SK-N-SH (cell line): ENCODE results near the gene TIGIT. TPM values are rescaled to one million over a fixed set of nuclear protein-coding genes. Genes with fewer than 3 reads are reported as not detected.

Experiments
- CTCF ChIA-PET: fragments of 300-600, 350-600 bp; formaldehyde crosslinking; extraction: SDS; loops from one replicate; lab custom pipeline; 2021; lab: Yijun Ruan, JAX
- POLR2A ChIA-PET: fragments of 350-600 bp; sonication (Branson Sonifier 250); formaldehyde crosslinking; extraction: SDS; loops from one replicate; lab custom pipeline; 2020; ENCODE audit warnings: antibody characterized with exemption, inconsistent platforms; lab: Yijun Ruan, JAX
- DNase-seq: peaks from one replicate; pipeline ENCODE4 v3.0.0; 2012
- H2AFZ ChIP-seq: fragments of 200-600 bp; sonication (generic); 2 replicates; pipeline ENCODE4 v1.8.1; 2016; ENCODE audit warnings: antibody characterized with exemption, mild to moderate bottlenecking, low read depth
- H3F3A ChIP-seq: fragments of 200-600 bp; sonication (generic); replicated peaks from 2 replicates; pipeline ENCODE3; 2016; ENCODE audit warnings: antibody characterized with exemption, mild to moderate bottlenecking; ENCODE audit not compliant: insufficient read depth
- H3K27ac ChIP-seq, 2 experiments: fragments of 200-500 bp in 1 of 2; fragments of 200-600 bp in 1 of 2; sonication (Bioruptor generic) in 1 of 2; sonication (generic), shearing (Covaris generic) in 1 of 2; 2 replicates each; pipeline versions ENCODE4 v1.5.1 to v1.6.1; 2014 to 2016; ENCODE audit warnings: low read depth in 2 of 2, inconsistent platforms in 1 of 2, low read length in 1 of 2, mild to moderate bottlenecking in 1 of 2, mixed read lengths in 1 of 2
- H3K27me3 ChIP-seq: fragments of 200-600 bp; sonication (generic), shearing (Covaris generic); 2 replicates; pipeline ENCODE4 v1.6.1; 2016; ENCODE audit warnings: mixed run types; ENCODE audit not compliant: insufficient read depth
- H3K36me3 ChIP-seq, 2 experiments: fragments of 200-500 bp in 1 of 2; fragments of 200-600 bp in 1 of 2; sonication (Bioruptor generic) in 1 of 2; sonication (generic) in 1 of 2; replicated peaks in 1 of 2; 2 replicates each; pipeline versions ENCODE3 to v1.5.1; 2014 to 2016; ENCODE audit warnings: low read length in 1 of 2, mild to moderate bottlenecking in 1 of 2; ENCODE audit not compliant: insufficient read depth in 2 of 2, control insufficient read depth in 1 of 2
- H3K4me1 ChIP-seq, 2 experiments: fragments of 200-500 bp in 1 of 2; fragments of 200-600 bp in 1 of 2; sonication (Bioruptor generic) in 1 of 2; sonication (generic), shearing (Covaris generic) in 1 of 2; 2 replicates each; pipeline versions ENCODE4 v1.5.1 to v1.6.1; 2014 to 2016; ENCODE audit warnings: low read depth in 1 of 2, low read length in 1 of 2, mixed run types in 1 of 2; ENCODE audit not compliant: insufficient read depth in 2 of 2, control insufficient read depth in 1 of 2
- H3K4me2 ChIP-seq: fragments of 200-600 bp; sonication (generic), shearing (Covaris generic); 2 replicates; pipeline ENCODE4 v1.6.1; 2017; ENCODE audit warnings: mixed run types
- H3K4me3 ChIP-seq, 2 experiments: fragments of 200-500 bp in 1 of 2; fragments of 200-600 bp in 1 of 2; sonication (Bioruptor generic) in 1 of 2; sonication (generic), shearing (Covaris generic) in 1 of 2; 2 replicates each; pipeline versions ENCODE4 v1.5.1 to v1.8.1; 2014 to 2016; ENCODE audit warnings: low read depth in 2 of 2, inconsistent platforms in 1 of 2, low read length in 1 of 2, mild to moderate bottlenecking in 1 of 2, mixed read lengths in 1 of 2, moderate library complexity in 1 of 2
- H3K79me2 ChIP-seq: fragments of 200-600 bp; sonication (generic); 2 replicates; pipeline ENCODE4 v1.8.1; 2017; ENCODE audit warnings: mild to moderate bottlenecking; ENCODE audit not compliant: insufficient read depth
- H3K9ac ChIP-seq: fragments of 200-600 bp; sonication (generic); 2 replicates; pipeline ENCODE4 v1.6.1; 2017; ENCODE audit warnings: mixed run types
- H3K9me2 ChIP-seq: fragments of 200-600 bp; sonication (generic); 2 replicates; pipeline ENCODE4 v1.6.1; 2017; ENCODE audit warnings: mixed run types
- H3K9me3 ChIP-seq: fragments of 200-600 bp; sonication (generic); 2 replicates; pipeline ENCODE4 v1.6.1; 2017; ENCODE audit warnings: mixed run types, mild to moderate bottlenecking, moderate library complexity
- H4K20me1 ChIP-seq: fragments of 200-600 bp; sonication (generic); 2 replicates; pipeline ENCODE4 v1.6.1; 2017; ENCODE audit warnings: mild to moderate bottlenecking, mixed run types; ENCODE audit not compliant: insufficient read depth
- CHD2 ChIP-seq: fragments of 150-350 bp; IDR thresholded peaks from 2 replicates; pipeline ENCODE4 v1.6.1; 2018; ENCODE audit warnings: low read length; ENCODE audit not compliant: partially characterized antibody
- EP300 ChIP-seq, 2 experiments: IDR thresholded peaks; 2 replicates each; pipeline versions ENCODE4 v1.4.0 to v1.6.1; 2012; ENCODE audit warnings: borderline replicate concordance in 1 of 2, low read depth in 1 of 2, low read length in 1 of 2
- FOSL2 ChIP-seq: IDR thresholded peaks from 2 replicates; pipeline ENCODE4 v1.4.0; 2012; ENCODE audit warnings: low read depth, mild to moderate bottlenecking, moderate library complexity, borderline replicate concordance
- FOXJ3 ChIP-seq: sonication (generic); formaldehyde crosslinking; IDR thresholded peaks from 2 replicates; pipeline ENCODE4 v1.5.1; 2020; ENCODE audit warnings: mild to moderate bottlenecking, missing genetic modification reagents
- FOXM1 ChIP-seq: IDR thresholded peaks from 2 replicates; pipeline ENCODE4 v1.4.0; 2012; ENCODE audit warnings: low read depth, mild to moderate bottlenecking
- GABPA ChIP-seq: IDR thresholded peaks from 2 replicates; pipeline ENCODE4 v1.4.0; 2012; ENCODE audit warnings: low read depth, mild to moderate bottlenecking
- JUND ChIP-seq: IDR thresholded peaks from 2 replicates; pipeline ENCODE4 v1.4.0; 2012
- MEF2A ChIP-seq: IDR thresholded peaks from 2 replicates; pipeline ENCODE4 v1.4.0; 2012; ENCODE audit warnings: low read depth, borderline replicate concordance
- MXI1 ChIP-seq: IDR thresholded peaks from 2 replicates; pipeline ENCODE4 v1.6.1; 2012; ENCODE audit warnings: mild to moderate bottlenecking, low read depth, low read length, improper control_type of control experiment
- NRF1 ChIP-seq: IDR thresholded peaks from 2 replicates; pipeline ENCODE4 v1.6.1; 2012; ENCODE audit warnings: low read depth, mild to moderate bottlenecking, low read length
- POLR2AphosphoS5 ChIP-seq: IDR thresholded peaks from 2 replicates; pipeline ENCODE4 v1.6.1; 2012; ENCODE audit warnings: low read depth, low read length
- RAD21 ChIP-seq: IDR thresholded peaks from 2 replicates; pipeline ENCODE4 v1.6.1; 2012; ENCODE audit warnings: mild to moderate bottlenecking, low read length
- RCOR1 ChIP-seq: fragments of 150-350 bp; IDR thresholded peaks from 2 replicates; pipeline ENCODE4 v1.6.1; 2017; ENCODE audit warnings: antibody characterized with exemption, low read length
- RFX5 ChIP-seq: IDR thresholded peaks from 2 replicates; pipeline ENCODE4 v1.6.1; 2012; ENCODE audit warnings: mild to moderate bottlenecking, improper control_type of control experiment, low read length
- RXRA ChIP-seq: IDR thresholded peaks from 2 replicates; pipeline ENCODE4 v1.4.0; 2012; ENCODE audit warnings: low read depth, mild to moderate bottlenecking, borderline replicate concordance
- SMC3 ChIP-seq: IDR thresholded peaks from 2 replicates; pipeline ENCODE4 v1.6.1; 2012; ENCODE audit warnings: low read depth, low read length, improper control_type of control experiment
- TAF1 ChIP-seq: IDR thresholded peaks from 2 replicates; pipeline ENCODE4 v1.6.1; 2012; ENCODE audit warnings: low read depth, mild to moderate bottlenecking, low read length, moderate library complexity, borderline replicate concordance
- WGBS: methylation state at CpG from one replicate; pipeline ENCODE4 v1.1.6; 2017; ENCODE audit warnings: low lambda C conversion rate; 5-methylcytosine and 5-hydroxymethylcytosine counted together
- polyA plus RNA-seq, 3 experiments: library from polyadenylated mRNA; depleted of rRNA; stranded (reverse); fragments of >200 nt; gene quantifications; 2 replicates each; pipeline ENCODE4 v1.2.3, GENCODE V29; 2012
- TF ChIP-seq, protein P1 (sequence below): IDR thresholded peaks from 2 replicates; pipeline ENCODE4 v1.4.0; 2012; ENCODE audit warnings: low read depth
- TF ChIP-seq, protein P2 (sequence below): IDR thresholded peaks from 2 replicates; pipeline ENCODE4 v1.4.0; 2012; ENCODE audit warnings: low read depth, borderline replicate concordance
- TF ChIP-seq, protein P3 (sequence below): fragments of 200-600 bp; sonication (generic); IDR thresholded peaks from 2 replicates; pipeline ENCODE4 v1.6.1; 2017; ENCODE audit warnings: antibody characterized with exemption, mild to moderate bottlenecking, moderate library complexity
- TF ChIP-seq, protein P4 (sequence below): IDR thresholded peaks from 2 replicates; pipeline ENCODE4; 2012
- TF ChIP-seq, protein P5 (sequence below): fragments of 150-350 bp; IDR thresholded peaks from 2 replicates; pipeline ENCODE4 v1.6.1; 2017; ENCODE audit warnings: antibody characterized with exemption, low read length, low read depth, borderline replicate concordance

Gene TIGIT
- polyA plus RNA-seq, 1 of the 3 experiments (the other 2 are of a cell fraction), result not detected

DNA sequence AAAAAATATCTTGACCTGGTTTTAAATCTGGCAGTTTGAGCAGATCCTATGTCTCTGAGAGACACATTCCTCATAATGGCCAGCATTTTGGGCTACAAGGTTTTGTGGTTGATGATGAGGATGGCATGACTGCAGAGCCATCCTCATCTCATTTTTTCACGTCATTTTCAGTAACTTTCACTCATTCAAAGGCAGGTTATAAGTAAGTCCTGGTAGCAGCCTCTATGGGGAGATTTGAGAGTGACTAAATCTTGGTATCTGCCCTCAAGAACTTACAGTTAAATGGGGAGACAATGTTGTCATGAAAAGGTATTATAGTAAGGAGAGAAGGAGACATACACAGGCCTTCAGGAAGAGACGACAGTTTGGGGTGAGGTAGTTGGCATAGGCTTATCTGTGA is 14.5 kb downstream of the TIGIT start:
- H3K4me3 ChIP-seq, result no peak overlapping the region
- H3K27ac ChIP-seq, result no peak overlapping the region
- H3K27me3 ChIP-seq, result peaks cover 7% of the 10 kb centered on the region; the same call in 1 of the 2 replicates
- CTCF ChIA-PET, result interaction anchor here (0.9 kb wide), 1 partner anchor 17 kb away, joined by 6 read pairs; no protein-coding TSS in a partner anchor
- no peak overlapping the region for H2AFZ ChIP-seq
- no peaks in the 10 kb centered on the region for H3K79me2 ChIP-seq
- H3K9me3 ChIP-seq, result no peaks in the 10 kb centered on the region
- no peak for DNase-seq
- H3F3A ChIP-seq, result no peaks in the 10 kb centered on the region
- WGBS, result 65% methylated on average over 2 of the region's 2 CpGs
- no peaks in the 10 kb centered on the region for H3K36me3 ChIP-seq
- H3K4me2 ChIP-seq, result no peak overlapping the region
- POLR2A ChIA-PET, result no interaction called here
- H3K9me2 ChIP-seq, result no peaks in the 10 kb centered on the region
- no peaks in the 10 kb centered on the region for H3K4me1 ChIP-seq
- no peaks in the 10 kb centered on the region for H4K20me1 ChIP-seq
- no peak overlapping the region for H3K9ac ChIP-seq
- TF ChIP-seq EP300 (IDR thresholded peaks at IDR 0.05; ENCODE audit: borderline replicate concordance in 1 of 2, low read depth in 1 of 2, low read length in 1 of 2) (no peak), CHD2 (no peak), JUND (no peak), FOSL2 (no peak), POLR2AphosphoS5 (no peak), MEF2A (no peak), MXI1 (no peak), NRF1 (no peak)
- TF ChIP-seq, protein P1, sequence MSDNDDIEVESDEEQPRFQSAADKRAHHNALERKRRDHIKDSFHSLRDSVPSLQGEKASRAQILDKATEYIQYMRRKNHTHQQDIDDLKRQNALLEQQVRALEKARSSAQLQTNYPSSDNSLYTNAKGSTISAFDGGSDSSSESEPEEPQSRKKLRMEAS, result no peak

DNA sequence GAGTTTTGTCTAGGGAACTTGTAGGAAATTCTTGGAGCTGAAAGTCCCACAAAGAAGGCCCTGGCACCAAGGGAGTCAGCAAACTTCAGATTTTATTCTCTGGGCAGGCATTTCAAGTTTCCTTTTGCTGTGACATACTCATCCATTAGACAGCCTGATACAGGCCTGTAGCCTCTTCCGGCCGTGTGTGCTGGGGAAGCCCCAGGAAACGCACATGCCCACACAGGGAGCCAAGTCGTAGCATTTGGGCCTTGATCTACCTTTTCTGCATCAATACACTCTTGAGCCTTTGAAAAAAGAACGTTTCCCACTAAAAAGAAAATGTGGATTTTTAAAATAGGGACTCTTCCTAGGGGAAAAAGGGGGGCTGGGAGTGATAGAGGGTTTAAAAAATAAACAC is 15.0 kb downstream of the TIGIT start:
- ChIA-PET POLR2A (no interaction called here), CTCF (no interaction called here)
- H3K9me2 ChIP-seq, result no peaks in the 10 kb centered on the region
- H3K79me2 ChIP-seq, result no peaks in the 10 kb centered on the region
- no peak for DNase-seq
- H3K4me3 ChIP-seq, result no peak overlapping the region
- no peaks in the 10 kb centered on the region for H3F3A ChIP-seq
- no peak overlapping the region for H2AFZ ChIP-seq
- H3K9me3 ChIP-seq, result no peaks in the 10 kb centered on the region
- peaks cover 7% of the 10 kb centered on the region; the same call in 1 of the 2 replicates for H3K27me3 ChIP-seq
- 71% methylated on average over 5 of the region's 5 CpGs for WGBS
- no peaks in the 10 kb centered on the region for H3K4me1 ChIP-seq
- H4K20me1 ChIP-seq, result no peaks in the 10 kb centered on the region
- no peaks in the 10 kb centered on the region for H3K36me3 ChIP-seq
- no peak overlapping the region for H3K9ac ChIP-seq
- no peak overlapping the region for H3K27ac ChIP-seq
- no peak overlapping the region for H3K4me2 ChIP-seq
- TF ChIP-seq, protein P2, sequence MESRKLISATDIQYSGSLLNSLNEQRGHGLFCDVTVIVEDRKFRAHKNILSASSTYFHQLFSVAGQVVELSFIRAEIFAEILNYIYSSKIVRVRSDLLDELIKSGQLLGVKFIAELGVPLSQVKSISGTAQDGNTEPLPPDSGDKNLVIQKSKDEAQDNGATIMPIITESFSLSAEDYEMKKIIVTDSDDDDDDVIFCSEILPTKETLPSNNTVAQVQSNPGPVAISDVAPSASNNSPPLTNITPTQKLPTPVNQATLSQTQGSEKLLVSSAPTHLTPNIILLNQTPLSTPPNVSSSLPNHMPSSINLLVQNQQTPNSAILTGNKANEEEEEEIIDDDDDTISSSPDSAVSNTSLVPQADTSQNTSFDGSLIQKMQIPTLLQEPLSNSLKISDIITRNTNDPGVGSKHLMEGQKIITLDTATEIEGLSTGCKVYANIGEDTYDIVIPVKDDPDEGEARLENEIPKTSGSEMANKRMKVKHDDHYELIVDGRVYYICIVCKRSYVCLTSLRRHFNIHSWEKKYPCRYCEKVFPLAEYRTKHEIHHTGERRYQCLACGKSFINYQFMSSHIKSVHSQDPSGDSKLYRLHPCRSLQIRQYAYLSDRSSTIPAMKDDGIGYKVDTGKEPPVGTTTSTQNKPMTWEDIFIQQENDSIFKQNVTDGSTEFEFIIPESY, result no peak
- TF ChIP-seq GABPA (no peak), RFX5 (no peak), JUND (no peak), FOXM1 (no peak), POLR2AphosphoS5 (no peak), FOXJ3 (CRISPR knock-in tag) (no peak), CHD2 (no peak), RAD21 (no peak), RCOR1 (no peak), RXRA (no peak), SMC3 (no peak), TAF1 (no peak), EP300 (IDR thresholded peaks at IDR 0.05; ENCODE audit: borderline replicate concordance in 1 of 2, low read depth in 1 of 2, low read length in 1 of 2) (no peak)
- TF ChIP-seq, protein P3, sequence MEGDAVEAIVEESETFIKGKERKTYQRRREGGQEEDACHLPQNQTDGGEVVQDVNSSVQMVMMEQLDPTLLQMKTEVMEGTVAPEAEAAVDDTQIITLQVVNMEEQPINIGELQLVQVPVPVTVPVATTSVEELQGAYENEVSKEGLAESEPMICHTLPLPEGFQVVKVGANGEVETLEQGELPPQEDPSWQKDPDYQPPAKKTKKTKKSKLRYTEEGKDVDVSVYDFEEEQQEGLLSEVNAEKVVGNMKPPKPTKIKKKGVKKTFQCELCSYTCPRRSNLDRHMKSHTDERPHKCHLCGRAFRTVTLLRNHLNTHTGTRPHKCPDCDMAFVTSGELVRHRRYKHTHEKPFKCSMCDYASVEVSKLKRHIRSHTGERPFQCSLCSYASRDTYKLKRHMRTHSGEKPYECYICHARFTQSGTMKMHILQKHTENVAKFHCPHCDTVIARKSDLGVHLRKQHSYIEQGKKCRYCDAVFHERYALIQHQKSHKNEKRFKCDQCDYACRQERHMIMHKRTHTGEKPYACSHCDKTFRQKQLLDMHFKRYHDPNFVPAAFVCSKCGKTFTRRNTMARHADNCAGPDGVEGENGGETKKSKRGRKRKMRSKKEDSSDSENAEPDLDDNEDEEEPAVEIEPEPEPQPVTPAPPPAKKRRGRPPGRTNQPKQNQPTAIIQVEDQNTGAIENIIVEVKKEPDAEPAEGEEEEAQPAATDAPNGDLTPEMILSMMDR, result no peak
- TF ChIP-seq, protein P4, sequence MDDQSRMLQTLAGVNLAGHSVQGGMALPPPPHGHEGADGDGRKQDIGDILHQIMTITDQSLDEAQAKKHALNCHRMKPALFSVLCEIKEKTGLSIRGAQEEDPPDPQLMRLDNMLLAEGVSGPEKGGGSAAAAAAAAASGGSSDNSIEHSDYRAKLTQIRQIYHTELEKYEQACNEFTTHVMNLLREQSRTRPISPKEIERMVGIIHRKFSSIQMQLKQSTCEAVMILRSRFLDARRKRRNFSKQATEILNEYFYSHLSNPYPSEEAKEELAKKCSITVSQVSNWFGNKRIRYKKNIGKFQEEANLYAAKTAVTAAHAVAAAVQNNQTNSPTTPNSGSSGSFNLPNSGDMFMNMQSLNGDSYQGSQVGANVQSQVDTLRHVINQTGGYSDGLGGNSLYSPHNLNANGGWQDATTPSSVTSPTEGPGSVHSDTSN, result no peak
- TF ChIP-seq, protein P5, sequence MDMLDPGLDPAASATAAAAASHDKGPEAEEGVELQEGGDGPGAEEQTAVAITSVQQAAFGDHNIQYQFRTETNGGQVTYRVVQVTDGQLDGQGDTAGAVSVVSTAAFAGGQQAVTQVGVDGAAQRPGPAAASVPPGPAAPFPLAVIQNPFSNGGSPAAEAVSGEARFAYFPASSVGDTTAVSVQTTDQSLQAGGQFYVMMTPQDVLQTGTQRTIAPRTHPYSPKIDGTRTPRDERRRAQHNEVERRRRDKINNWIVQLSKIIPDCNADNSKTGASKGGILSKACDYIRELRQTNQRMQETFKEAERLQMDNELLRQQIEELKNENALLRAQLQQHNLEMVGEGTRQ, result no peak
